ENCODE measurements around the gene AHSG.

DNA sequence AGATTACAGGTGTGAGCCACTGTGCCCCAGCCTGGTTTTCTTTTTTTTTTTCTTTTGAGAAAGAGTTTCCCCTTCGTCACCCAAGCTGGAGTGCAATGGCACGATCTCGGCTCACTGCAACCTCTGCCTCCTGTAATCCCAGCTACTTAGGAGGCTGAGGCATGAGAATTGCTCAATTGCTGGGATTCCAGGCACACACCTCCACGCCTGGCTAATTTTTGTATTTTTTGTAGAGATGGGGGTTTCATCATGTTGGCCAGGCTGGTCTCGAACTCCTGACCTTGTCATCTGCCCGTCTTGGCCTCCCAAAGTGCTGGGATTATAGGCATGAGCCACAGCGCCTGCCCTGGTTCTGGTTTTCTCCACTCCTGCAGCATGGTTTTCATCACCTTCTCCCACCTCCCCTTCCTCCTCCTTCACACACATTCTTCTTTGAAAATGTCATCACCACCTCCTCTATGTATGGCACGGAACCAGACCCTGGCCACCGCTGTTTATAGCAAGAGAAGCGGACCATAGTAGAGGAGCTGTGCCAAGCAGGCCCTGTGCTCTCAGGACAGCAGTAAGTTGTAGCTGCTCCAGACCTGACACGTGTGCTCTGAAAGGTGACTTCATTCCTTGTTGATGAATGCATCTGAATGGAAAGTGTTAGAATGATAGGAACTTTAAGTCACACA is 14.6 kb upstream of the AHSG start:
- TF ChIP-seq, protein P1, sequence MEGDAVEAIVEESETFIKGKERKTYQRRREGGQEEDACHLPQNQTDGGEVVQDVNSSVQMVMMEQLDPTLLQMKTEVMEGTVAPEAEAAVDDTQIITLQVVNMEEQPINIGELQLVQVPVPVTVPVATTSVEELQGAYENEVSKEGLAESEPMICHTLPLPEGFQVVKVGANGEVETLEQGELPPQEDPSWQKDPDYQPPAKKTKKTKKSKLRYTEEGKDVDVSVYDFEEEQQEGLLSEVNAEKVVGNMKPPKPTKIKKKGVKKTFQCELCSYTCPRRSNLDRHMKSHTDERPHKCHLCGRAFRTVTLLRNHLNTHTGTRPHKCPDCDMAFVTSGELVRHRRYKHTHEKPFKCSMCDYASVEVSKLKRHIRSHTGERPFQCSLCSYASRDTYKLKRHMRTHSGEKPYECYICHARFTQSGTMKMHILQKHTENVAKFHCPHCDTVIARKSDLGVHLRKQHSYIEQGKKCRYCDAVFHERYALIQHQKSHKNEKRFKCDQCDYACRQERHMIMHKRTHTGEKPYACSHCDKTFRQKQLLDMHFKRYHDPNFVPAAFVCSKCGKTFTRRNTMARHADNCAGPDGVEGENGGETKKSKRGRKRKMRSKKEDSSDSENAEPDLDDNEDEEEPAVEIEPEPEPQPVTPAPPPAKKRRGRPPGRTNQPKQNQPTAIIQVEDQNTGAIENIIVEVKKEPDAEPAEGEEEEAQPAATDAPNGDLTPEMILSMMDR (IDR thresholded peaks at IDR 0.05): no peak
- TF ChIP-seq POLR2A (IDR thresholded peaks at IDR 0.05): no peak
